DND-41 (cell line): ENCODE results near the gene TSPEAR.

ENCODE experiments used
- EZH2 ChIP-seq: IDR thresholded peaks from 3 replicates; pipeline ENCODE4 v1.6.1; 2012; ENCODE audit warnings: borderline replicate concordance, low read depth, mild to moderate bottlenecking, moderate library complexity, low read length, inconsistent platforms; ENCODE audit not compliant: severe bottlenecking
- TF ChIP-seq, protein P1 (sequence below): IDR thresholded peaks from 2 replicates; pipeline ENCODE4 v1.5.1; 2012; ENCODE audit warnings: borderline replicate concordance, low read length, moderate library complexity, mild to moderate bottlenecking; ENCODE audit not compliant: poor library complexity, severe bottlenecking; ENCODE audit errors: extremely low read depth

- TF ChIP-seq, protein P1, sequence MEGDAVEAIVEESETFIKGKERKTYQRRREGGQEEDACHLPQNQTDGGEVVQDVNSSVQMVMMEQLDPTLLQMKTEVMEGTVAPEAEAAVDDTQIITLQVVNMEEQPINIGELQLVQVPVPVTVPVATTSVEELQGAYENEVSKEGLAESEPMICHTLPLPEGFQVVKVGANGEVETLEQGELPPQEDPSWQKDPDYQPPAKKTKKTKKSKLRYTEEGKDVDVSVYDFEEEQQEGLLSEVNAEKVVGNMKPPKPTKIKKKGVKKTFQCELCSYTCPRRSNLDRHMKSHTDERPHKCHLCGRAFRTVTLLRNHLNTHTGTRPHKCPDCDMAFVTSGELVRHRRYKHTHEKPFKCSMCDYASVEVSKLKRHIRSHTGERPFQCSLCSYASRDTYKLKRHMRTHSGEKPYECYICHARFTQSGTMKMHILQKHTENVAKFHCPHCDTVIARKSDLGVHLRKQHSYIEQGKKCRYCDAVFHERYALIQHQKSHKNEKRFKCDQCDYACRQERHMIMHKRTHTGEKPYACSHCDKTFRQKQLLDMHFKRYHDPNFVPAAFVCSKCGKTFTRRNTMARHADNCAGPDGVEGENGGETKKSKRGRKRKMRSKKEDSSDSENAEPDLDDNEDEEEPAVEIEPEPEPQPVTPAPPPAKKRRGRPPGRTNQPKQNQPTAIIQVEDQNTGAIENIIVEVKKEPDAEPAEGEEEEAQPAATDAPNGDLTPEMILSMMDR: no peak
- no peak for TF ChIP-seq EZH2
Observed at GRCh38 chr21:44695184-44695583, 16.2 kb downstream of the TSPEAR start.
